SK-N-SH treated with all-trans-retinoic acid at 6 μM for 48 hours (cell line): Measurements from ENCODE around the gene FAM234A.

Experiments used
- PPARA ChIP-seq: fragments of 250-450 bp; sonication (Bioruptor Pico); IDR thresholded peaks from 2 replicates; pipeline ENCODE4 v1.5.0; 2020; ENCODE audit warnings: mild to moderate bottlenecking, borderline replicate concordance
- ZC3H10 ChIP-seq: fragments of 250-450 bp; sonication (Bioruptor Pico); IDR thresholded peaks from 2 replicates; pipeline ENCODE4 v1.5.1; 2021; ENCODE audit warnings: mild to moderate bottlenecking, moderate library complexity
- ZNF8 ChIP-seq: fragments of 450-650 bp; formaldehyde crosslinking; IDR thresholded peaks from 2 replicates; pipeline ENCODE4 v1.5.0; 2020; ENCODE audit warnings: mild to moderate bottlenecking, moderate library complexity
- TF ChIP-seq, protein P1 (sequence below): fragments of 250-450 bp; sonication (Bioruptor Pico); IDR thresholded peaks from 2 replicates; pipeline ENCODE4 v1.8.0; 2021; ENCODE audit warnings: low read depth, mild to moderate bottlenecking, moderate library complexity, borderline replicate concordance

DNA sequence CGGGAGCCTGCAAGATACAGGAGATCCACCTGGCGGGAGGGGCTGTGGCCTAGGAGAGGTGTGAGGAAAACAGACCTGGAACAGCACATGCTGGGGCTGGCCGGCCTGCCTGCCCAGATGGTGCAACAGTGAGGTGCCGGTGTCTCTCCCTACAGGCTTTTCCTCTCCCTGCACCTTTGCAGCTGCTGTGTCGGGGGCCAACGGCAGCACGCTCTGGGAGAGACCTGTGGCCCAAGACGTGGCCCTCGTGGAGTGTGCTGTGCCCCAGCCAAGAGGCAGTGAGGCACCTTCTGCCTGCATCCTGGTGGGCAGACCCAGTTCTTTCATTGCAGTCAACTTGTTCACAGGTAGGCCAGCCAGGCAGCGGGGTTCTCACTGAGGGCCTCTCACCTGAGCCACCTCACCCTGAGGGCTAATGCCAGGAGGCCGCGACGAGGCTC, 25.2 kb downstream of the FAM234A start:
- TF ChIP-seq ZC3H10 (CRISPR knock-in tag) = no peak
- TF ChIP-seq ZNF8 = no peak
- TF ChIP-seq, protein P1, sequence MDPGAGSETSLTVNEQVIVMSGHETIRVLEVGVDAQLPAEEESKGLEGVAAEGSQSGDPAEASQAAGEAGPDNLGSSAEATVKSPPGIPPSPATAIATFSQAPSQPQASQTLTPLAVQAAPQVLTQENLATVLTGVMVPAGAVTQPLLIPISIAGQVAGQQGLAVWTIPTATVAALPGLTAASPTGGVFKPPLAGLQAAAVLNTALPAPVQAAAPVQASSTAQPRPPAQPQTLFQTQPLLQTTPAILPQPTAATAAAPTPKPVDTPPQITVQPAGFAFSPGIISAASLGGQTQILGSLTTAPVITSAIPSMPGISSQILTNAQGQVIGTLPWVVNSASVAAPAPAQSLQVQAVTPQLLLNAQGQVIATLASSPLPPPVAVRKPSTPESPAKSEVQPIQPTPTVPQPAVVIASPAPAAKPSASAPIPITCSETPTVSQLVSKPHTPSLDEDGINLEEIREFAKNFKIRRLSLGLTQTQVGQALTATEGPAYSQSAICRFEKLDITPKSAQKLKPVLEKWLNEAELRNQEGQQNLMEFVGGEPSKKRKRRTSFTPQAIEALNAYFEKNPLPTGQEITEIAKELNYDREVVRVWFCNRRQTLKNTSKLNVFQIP (CRISPR knock-in tag) = no peak
- TF ChIP-seq PPARA (CRISPR knock-in tag) = no peak
